ENCODE measurements around the gene THAP2. TPM values are rescaled to one million over a fixed set of nuclear protein-coding genes. Genes with fewer than 3 reads are reported as not detected.

Gene THAP2
- total RNA-seq, 1 experiment from 2014 or later = 7.2 TPM

- no peak overlapping the region for H3K9ac ChIP-seq (ENCODE audit: low read length)
- DNase-seq = no peak
- H3K27me3 ChIP-seq (ENCODE audit: low read length) = no peaks in the 10 kb centered on the region
- no peaks in the 10 kb centered on the region for H4K20me1 ChIP-seq (ENCODE audit: insufficient read depth, low read depth, low read length)
- H3K4me1 ChIP-seq (ENCODE audit: low read length) = no peaks in the 10 kb centered on the region
- no peak overlapping the region for H3K27ac ChIP-seq (ENCODE audit: low read length)
- H3K79me2 ChIP-seq (ENCODE audit: low read length) = peaks cover 94% of the 10 kb centered on the region
- no peak overlapping the region for H2AFZ ChIP-seq (ENCODE audit: low read length)
- no peak overlapping the region for H3K4me2 ChIP-seq (ENCODE audit: low read depth, low read length, poor library complexity, severe bottlenecking)
- no peaks in the 10 kb centered on the region for H3K9me2 ChIP-seq (replicated peaks; ENCODE audit: insufficient read depth, low read length)
- H3K4me3 ChIP-seq (ENCODE audit: low read length) = no peak overlapping the region
- H3K36me3 ChIP-seq (ENCODE audit: insufficient read depth, low read length) = peaks cover 79% of the 10 kb centered on the region
- 0 out of 2 replicates have a peak, but pooled peaks cover 6% of the 10 kb centered on the region for H3K9me3 ChIP-seq (ENCODE audit: low read length)
Measured at GRCh38 chr12:71652656-71653055, 11.4 kb upstream of the THAP2 start.

GRCh38 chr12:71653137-71653536 is 11.0 kb upstream of the THAP2 start:
- H3K79me2 ChIP-seq (ENCODE audit: low read length) = peaks cover 90% of the 10 kb centered on the region
- no peak overlapping the region for H3K9ac ChIP-seq (ENCODE audit: low read length)
- H3K4me3 ChIP-seq (ENCODE audit: low read length) = no peak overlapping the region
- no peak overlapping the region for H3K4me2 ChIP-seq (ENCODE audit: low read depth, low read length, poor library complexity, severe bottlenecking)
- no peaks in the 10 kb centered on the region for H3K9me2 ChIP-seq (replicated peaks; ENCODE audit: insufficient read depth, low read length)
- H3K36me3 ChIP-seq (ENCODE audit: insufficient read depth, low read length) = peaks cover 79% of the 10 kb centered on the region
- no peaks in the 10 kb centered on the region for H3K27me3 ChIP-seq (ENCODE audit: low read length)
- no peak overlapping the region for H2AFZ ChIP-seq (ENCODE audit: low read length)
- no peaks in the 10 kb centered on the region for H4K20me1 ChIP-seq (ENCODE audit: insufficient read depth, low read depth, low read length)
- H3K4me1 ChIP-seq (ENCODE audit: low read length) = no peaks in the 10 kb centered on the region
- no peak overlapping the region for H3K27ac ChIP-seq (ENCODE audit: low read length)
- H3K9me3 ChIP-seq (ENCODE audit: low read length) = 0 out of 2 replicates have a peak, but pooled peaks cover 6% of the 10 kb centered on the region
- DNase-seq = no peak

DNA sequence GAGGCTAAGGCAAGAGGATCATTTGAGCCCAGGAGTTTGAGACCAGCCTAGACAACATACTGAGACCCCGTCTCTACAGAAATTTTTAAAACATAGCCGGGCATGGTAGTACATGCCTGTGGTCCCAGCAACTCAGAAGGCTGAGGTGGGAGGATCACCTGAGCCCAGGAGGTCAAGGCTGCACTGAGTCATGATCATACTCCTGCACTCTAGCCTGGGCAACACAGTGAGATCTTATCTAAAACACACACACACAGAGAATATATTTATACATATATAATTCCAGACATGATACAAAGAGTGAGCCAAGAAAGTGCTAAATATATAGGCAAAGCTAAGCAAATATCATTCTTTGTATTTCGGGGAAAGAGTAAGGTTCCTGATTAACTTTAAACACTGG is 9.9 kb upstream of the THAP2 start:
- H3K79me2 ChIP-seq (ENCODE audit: low read length) = peaks cover 91% of the 10 kb centered on the region
- H3K9me2 ChIP-seq (replicated peaks; ENCODE audit: insufficient read depth, low read length) = no peaks in the 10 kb centered on the region
- H3K27ac ChIP-seq (ENCODE audit: low read length) = no peak overlapping the region
- no peak for DNase-seq
- no peaks in the 10 kb centered on the region for H3K4me1 ChIP-seq (ENCODE audit: low read length)
- H3K9ac ChIP-seq (ENCODE audit: low read length) = no peak overlapping the region
- 0 out of 2 replicates have a peak, but pooled peaks cover 6% of the 10 kb centered on the region for H3K9me3 ChIP-seq (ENCODE audit: low read length)
- no peak overlapping the region for H3K4me3 ChIP-seq (ENCODE audit: low read length)
- H4K20me1 ChIP-seq (ENCODE audit: insufficient read depth, low read depth, low read length) = no peaks in the 10 kb centered on the region
- no peak overlapping the region for H3K4me2 ChIP-seq (ENCODE audit: low read depth, low read length, poor library complexity, severe bottlenecking)
- no peaks in the 10 kb centered on the region for H3K27me3 ChIP-seq (ENCODE audit: low read length)
- no peak overlapping the region for H2AFZ ChIP-seq (ENCODE audit: low read length)
- H3K36me3 ChIP-seq (ENCODE audit: insufficient read depth, low read length) = peaks cover 82% of the 10 kb centered on the region

GRCh38 chr12:71655495-71655894 is 8.6 kb upstream of the THAP2 start:
- peaks cover 93% of the 10 kb centered on the region for H3K79me2 ChIP-seq (ENCODE audit: low read length)
- no peak overlapping the region for H3K4me3 ChIP-seq (ENCODE audit: low read length)
- no peaks in the 10 kb centered on the region for H3K9me2 ChIP-seq (replicated peaks; ENCODE audit: insufficient read depth, low read length)
- H3K4me1 ChIP-seq (ENCODE audit: low read length) = no peaks in the 10 kb centered on the region; the same call in 1 of the 2 replicates
- DNase-seq = no peak
- H3K4me2 ChIP-seq (ENCODE audit: low read depth, low read length, poor library complexity, severe bottlenecking) = no peak overlapping the region
- no peak overlapping the region for H3K27ac ChIP-seq (ENCODE audit: low read length)
- H3K27me3 ChIP-seq (ENCODE audit: low read length) = no peaks in the 10 kb centered on the region
- 0 out of 2 replicates have a peak, but pooled peaks cover 6% of the 10 kb centered on the region for H3K9me3 ChIP-seq (ENCODE audit: low read length)
- H2AFZ ChIP-seq (ENCODE audit: low read length) = no peak overlapping the region
- H3K36me3 ChIP-seq (ENCODE audit: insufficient read depth, low read length) = peaks cover 91% of the 10 kb centered on the region
- no peak overlapping the region for H3K9ac ChIP-seq (ENCODE audit: low read length)
- H4K20me1 ChIP-seq (ENCODE audit: insufficient read depth, low read depth, low read length) = no peaks in the 10 kb centered on the region

- Histone ChIP-seq H3K9me2 (replicated peaks; ENCODE audit: insufficient read depth, low read length) (no peaks in the 10 kb centered on the region), H3K4me1 (ENCODE audit: low read length) (no peaks in the 10 kb centered on the region; the same call in 1 of the 2 replicates), H3K4me2 (ENCODE audit: low read depth, low read length, poor library complexity, severe bottlenecking) (no peak overlapping the region), H3K4me3 (ENCODE audit: low read length) (no peak overlapping the region), H3K9me3 (ENCODE audit: low read length) (0 out of 2 replicates have a peak, but pooled peaks cover 6% of the 10 kb centered on the region), H3K27me3 (ENCODE audit: low read length) (no peaks in the 10 kb centered on the region), H3K27ac (ENCODE audit: low read length) (no peak overlapping the region), H2AFZ (ENCODE audit: low read length) (no peak overlapping the region), H4K20me1 (ENCODE audit: insufficient read depth, low read depth, low read length) (no peaks in the 10 kb centered on the region), H3K79me2 (ENCODE audit: low read length) (peaks cover 92% of the 10 kb centered on the region), H3K9ac (ENCODE audit: low read length) (no peak overlapping the region), H3K36me3 (ENCODE audit: insufficient read depth, low read length) (peaks cover 91% of the 10 kb centered on the region)
- DNase-seq = no peak
Measured at GRCh38 chr12:71655907-71656306, 8.2 kb upstream of the THAP2 start.

- Histone ChIP-seq H3K79me2 (ENCODE audit: low read length) (peaks cover 91% of the 10 kb centered on the region), H3K4me3 (ENCODE audit: low read length) (no peak overlapping the region), H3K9me2 (replicated peaks; ENCODE audit: insufficient read depth, low read length) (no peaks in the 10 kb centered on the region), H3K4me2 (ENCODE audit: low read depth, low read length, poor library complexity, severe bottlenecking) (no peak overlapping the region), H3K9ac (ENCODE audit: low read length) (no peak overlapping the region), H3K27me3 (ENCODE audit: low read length) (no peaks in the 10 kb centered on the region), H3K4me1 (ENCODE audit: low read length) (peaks cover 5% of the 10 kb centered on the region), H4K20me1 (ENCODE audit: insufficient read depth, low read depth, low read length) (peaks cover 2% of the 10 kb centered on the region; the same call in 1 of the 2 replicates), H3K27ac (ENCODE audit: low read length) (no peak overlapping the region), H3K36me3 (ENCODE audit: insufficient read depth, low read length) (peaks cover 85% of the 10 kb centered on the region), H3K9me3 (ENCODE audit: low read length) (0 out of 2 replicates have a peak, but pooled peaks cover 6% of the 10 kb centered on the region), H2AFZ (ENCODE audit: low read length) (no peak overlapping the region)
- no peak for DNase-seq
Measured at GRCh38 chr12:71656740-71657139, 7.4 kb upstream of the THAP2 start.

DNA sequence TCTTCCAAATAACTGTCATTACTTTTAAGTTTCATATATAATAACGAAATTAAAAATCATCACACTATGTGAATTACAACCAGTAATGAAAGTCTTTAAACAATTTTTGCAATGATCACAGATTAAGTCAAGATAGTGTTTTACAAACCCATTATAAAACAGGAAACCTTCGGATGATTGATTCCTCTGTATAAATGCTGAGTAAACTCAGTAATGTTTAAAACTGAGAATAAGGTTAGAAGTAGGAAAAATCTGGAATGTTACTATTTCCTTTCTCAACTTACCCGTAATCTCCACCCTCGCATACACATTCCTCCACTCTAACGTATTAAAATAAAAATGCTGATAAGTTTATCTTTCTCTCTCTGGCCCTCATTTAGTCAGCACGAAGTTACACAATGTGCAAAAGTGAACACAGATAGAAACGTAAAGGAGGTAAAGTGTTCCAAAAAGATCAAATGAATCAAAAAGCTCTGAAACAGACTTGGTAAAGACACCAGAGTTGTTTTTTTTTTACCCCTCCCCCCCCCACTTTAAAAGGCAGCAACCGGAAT is 2.0 kb upstream of the THAP2 start:
- H4K20me1 ChIP-seq (ENCODE audit: insufficient read depth, low read depth, low read length) = peaks cover 19% of the 10 kb centered on the region
- H3K36me3 ChIP-seq (ENCODE audit: insufficient read depth, low read length) = peaks cover 42% of the 10 kb centered on the region
- H3K9me2 ChIP-seq (replicated peaks; ENCODE audit: insufficient read depth, low read length) = no peaks in the 10 kb centered on the region; the same call in 1 of the 2 replicates
- H3K4me2 ChIP-seq (ENCODE audit: low read depth, low read length, poor library complexity, severe bottlenecking) = peak overlapping the region; percentile 78
- peak; percentile 48 for DNase-seq
- H2AFZ ChIP-seq (ENCODE audit: low read length) = no peak overlapping the region
- peaks cover 79% of the 10 kb centered on the region for H3K79me2 ChIP-seq (ENCODE audit: low read length)
- H3K27me3 ChIP-seq (ENCODE audit: low read length) = no peaks in the 10 kb centered on the region
- H3K9me3 ChIP-seq (ENCODE audit: low read length) = no peaks in the 10 kb centered on the region
- peak overlapping the region; percentile 90 for H3K4me3 ChIP-seq (ENCODE audit: low read length)
- peak overlapping the region; percentile 89 for H3K9ac ChIP-seq (ENCODE audit: low read length)
- H3K4me1 ChIP-seq (ENCODE audit: low read length) = peaks cover 25% of the 10 kb centered on the region
- H3K27ac ChIP-seq (ENCODE audit: low read length) = peak overlapping the region; percentile 14

GRCh38 chr12:71662849-71663560 is 1.1 kb upstream of the THAP2 start:
- H3K27ac ChIP-seq (ENCODE audit: low read length) = peak overlapping the region; percentile 89; the same call in 1 of the 2 replicates
- H3K9ac ChIP-seq (ENCODE audit: low read length) = peak overlapping the region; percentile 89
- DNase-seq = peak; percentile 83
- no peaks in the 10 kb centered on the region; the same call in 1 of the 2 replicates for H3K9me2 ChIP-seq (replicated peaks; ENCODE audit: insufficient read depth, low read length)
- peaks cover 73% of the 10 kb centered on the region for H3K79me2 ChIP-seq (ENCODE audit: low read length)
- peak overlapping the region; percentile 90 for H3K4me3 ChIP-seq (ENCODE audit: low read length)
- H3K4me1 ChIP-seq (ENCODE audit: low read length) = peaks cover 35% of the 10 kb centered on the region
- no peaks in the 10 kb centered on the region for H3K9me3 ChIP-seq (ENCODE audit: low read length)
- H2AFZ ChIP-seq (ENCODE audit: low read length) = no peak overlapping the region; the same call in 1 of the 2 replicates
- H3K27me3 ChIP-seq (ENCODE audit: low read length) = no peaks in the 10 kb centered on the region
- peaks cover 19% of the 10 kb centered on the region for H4K20me1 ChIP-seq (ENCODE audit: insufficient read depth, low read depth, low read length)
- peaks cover 40% of the 10 kb centered on the region for H3K36me3 ChIP-seq (ENCODE audit: insufficient read depth, low read length)
- peak overlapping the region; percentile 78 for H3K4me2 ChIP-seq (ENCODE audit: low read depth, low read length, poor library complexity, severe bottlenecking)

All from Karpas-422 (cell line).